IPS DF 19.7 (cell line): Measurements from ENCODE around the gene IGFBP1.

Experiments used
- DNase-seq: peaks from one replicate; pipeline ENCODE4 v3.0.0-alpha.2; 2013; ENCODE audit warnings: low read depth, low spot score

Gene IGFBP1

GRCh38 chr7:45902820-45903219 lies 14.5 kb downstream of the IGFBP1 start:
- no peak for DNase-seq

GRCh38 chr7:45909561-45909960 lies 21.3 kb downstream of the IGFBP1 start:
- DNase-seq = no peak

- DNase-seq = no peak
These were observed 22.6 kb downstream of the IGFBP1 start for GRCh38 chr7:45910855-45911254.

GRCh38 chr7:45911311-45911710 lies 23.0 kb downstream of the IGFBP1 start:
- no peak for DNase-seq

- DNase-seq = no peak
These were observed 24.7 kb downstream of the IGFBP1 start for GRCh38 chr7:45912972-45913371.

- no peak for DNase-seq
These were observed 26.6 kb downstream of the IGFBP1 start for GRCh38 chr7:45914911-45915310.

- DNase-seq = no peak
These were observed 27.3 kb downstream of the IGFBP1 start for GRCh38 chr7:45915606-45916005.

- DNase-seq = no peak
These were observed 28.8 kb downstream of the IGFBP1 start for GRCh38 chr7:45917064-45917463.

GRCh38 chr7:45917658-45918057 lies 29.4 kb downstream of the IGFBP1 start:
- DNase-seq = no peak

GRCh38 chr7:45918556-45918955 lies 30.3 kb downstream of the IGFBP1 start:
- no peak for DNase-seq

- DNase-seq = no peak
These were observed 31.0 kb downstream of the IGFBP1 start for GRCh38 chr7:45919231-45919784.

- no peak for DNase-seq
These were observed 31.7 kb downstream of the IGFBP1 start for GRCh38 chr7:45919993-45920459.

- no peak for DNase-seq
These were observed 32.5 kb downstream of the IGFBP1 start, which contains the start of gene IGFBP3 for GRCh38 chr7:45920502-45921380. Gene IGFBP3 (minus strand): TSS chr7:45921272. CDS start chr7:45921140, 132 bp downstream.

- no peak for DNase-seq
These were observed 33.1 kb downstream of the IGFBP1 start for GRCh38 chr7:45921381-45921698.

GRCh38 chr7:45921699-45922519 lies 33.6 kb downstream of the IGFBP1 start:
- no peak for DNase-seq

GRCh38 chr7:45922810-45923209 lies 34.5 kb downstream of the IGFBP1 start:
- DNase-seq = no peak

- DNase-seq = no peak
These were observed 35.0 kb downstream of the IGFBP1 start for GRCh38 chr7:45923290-45923689.

- no peak for DNase-seq
These were observed 35.5 kb downstream of the IGFBP1 start for GRCh38 chr7:45923818-45924217.

- no peak for DNase-seq
These were observed 36.0 kb downstream of the IGFBP1 start for GRCh38 chr7:45924283-45924682.

- no peak for DNase-seq
These were observed 39.4 kb downstream of the IGFBP1 start for GRCh38 chr7:45927721-45928120.

GRCh38 chr7:45930967-45931366 lies 42.7 kb downstream of the IGFBP1 start:
- DNase-seq = no peak

- no peak for DNase-seq
These were observed 49.0 kb downstream of the IGFBP1 start for GRCh38 chr7:45937301-45937700.
